Tibial artery (tissue), 4 donors: ENCODE measurements around the gene USP32.
"Not testable (repeated sequence)": the region's sequence is repeated elsewhere in the genome, so short reads cannot be mapped to it uniquely, and the experiment has no call there.

Source experiments
- DNase-seq, 2 donors: peaks; one replicate each; pipeline ENCODE4 v3.0.0-alpha.2; 2019
- H3K27ac ChIP-seq, 2 donors: fragments of 200-600 bp; sonication (generic) in 1 of 2; 1 replicate in 1 of 2; 2 replicates in 1 of 2; pipeline ENCODE4 v1.5.1; 2018 to 2019; ENCODE audit warnings: mild to moderate bottlenecking in 1 of 2
- H3K27me3 ChIP-seq, 2 donors: fragments of 200-600 bp; sonication (generic) in 1 of 2; one replicate each; pipeline versions ENCODE4 v1.5.1 to v1.6.0; 2016 to 2019
- H3K36me3 ChIP-seq, 3 donors: fragments of 200-600 bp; sonication (generic) in 2 of 3; one replicate each; pipeline ENCODE4 v1.5.1; 2016 to 2019; ENCODE audit warnings: mild to moderate bottlenecking in 2 of 3
- H3K4me1 ChIP-seq, 4 donors: fragments of 200-600 bp; sonication (generic) in 2 of 4; 1 replicate in 3 of 4; 2 replicates in 1 of 4; pipeline ENCODE4 v1.5.1; 2016 to 2019
- H3K4me3 ChIP-seq, 2 donors: fragments of 200-600 bp; sonication (generic) in 1 of 2; 1 replicate in 1 of 2; 2 replicates in 1 of 2; pipeline ENCODE4 v1.5.1; 2018 to 2019; ENCODE audit warnings: mild to moderate bottlenecking in 2 of 2
- H3K9me3 ChIP-seq, 3 donors: fragments of 200-600 bp; sonication (generic) in 1 of 3; one replicate each; pipeline ENCODE4 v1.5.1; 2016 to 2019
- CTCF ChIP-seq, 2 experiments: fragments of 200-600 bp in 1 of 2; fragments of 450-650 bp in 1 of 2; IDR thresholded peaks; one replicate each; pipeline ENCODE4 v1.5.1; 2017 to 2019; ENCODE audit warnings: antibody characterized with exemption in 2 of 2, mild to moderate bottlenecking in 1 of 2, moderate library complexity in 1 of 2
- intact Hi-C: fragments of 100-400 bp; cut with DNase I; formaldehyde crosslinking; loops from one replicate; pipeline ENCODE4 v1.15.0; 2023; ENCODE audit warnings: low total_unique reads

The USP32 gene

GRCh38 chr17:60388742-60389141, 3.2 kb downstream of the USP32 start:
- Histone ChIP-seq H3K4me3 (no peak overlapping the region), H3K27me3 (no peaks in the 10 kb centered on the region), H3K4me1 (peaks cover 0 to 61% (median 15%) of the 10 kb centered on the region in 4 donors), H3K36me3 (no peaks in the 10 kb centered on the region), H3K27ac (no peak overlapping the region), H3K9me3 (no peaks in the 10 kb centered on the region)
- DNase-seq = no peak
- intact Hi-C loops = no loop called here
- TF ChIP-seq CTCF (IDR thresholded peaks at IDR 0.05) = no peak

- intact Hi-C loops = no loop called here
- H3K27me3 ChIP-seq = no peaks in the 10 kb centered on the region
- no peak overlapping the region for H3K4me3 ChIP-seq
- peaks cover 0 to 58% (median 15%) of the 10 kb centered on the region in 4 donors for H3K4me1 ChIP-seq
- H3K36me3 ChIP-seq = no peaks in the 10 kb centered on the region
- no peak for DNase-seq
- H3K27ac ChIP-seq = no peak overlapping the region
- H3K9me3 ChIP-seq = no peaks in the 10 kb centered on the region
- no peak for TF ChIP-seq CTCF (IDR thresholded peaks at IDR 0.05)
These were observed 4.3 kb downstream of the USP32 start for GRCh38 chr17:60387666-60388065.

- no peak for TF ChIP-seq CTCF (IDR thresholded peaks at IDR 0.05)
These were observed 5.5 kb downstream of the USP32 start for GRCh38 chr17:60386147-60387058.

GRCh38 chr17:60384921-60385320, 7.0 kb downstream of the USP32 start:
- intact Hi-C loops, H3K4me3 ChIP-seq, H3K36me3 ChIP-seq, H3K27ac ChIP-seq, H3K9me3 ChIP-seq, H3K27me3 ChIP-seq, DNase-seq: not testable (repeated sequence)
- H3K4me1 ChIP-seq = peaks cover 0 to 54% (median 8%) of the 10 kb centered on the region in 4 donors

More at GRCh38 chr17:60386147-60387058, 5.5 kb downstream of the USP32 start:
- H3K36me3 ChIP-seq = no peaks in the 10 kb centered on the region
- H3K4me3 ChIP-seq = no peak overlapping the region
- no peaks in the 10 kb centered on the region for H3K9me3 ChIP-seq
- H3K27ac ChIP-seq = no peak overlapping the region
- no peaks in the 10 kb centered on the region for H3K27me3 ChIP-seq
- intact Hi-C loops = no loop called here
- DNase-seq = no peak
- peaks cover 0 to 65% (median 15%) of the 10 kb centered on the region in 4 donors for H3K4me1 ChIP-seq

GRCh38 chr17:60383379-60383778, 8.6 kb downstream of the USP32 start:
- TF ChIP-seq CTCF (IDR thresholded peaks at IDR 0.05) = no peak
- Histone ChIP-seq H3K4me3 (no peak overlapping the region), H3K27me3 (no peaks in the 10 kb centered on the region), H3K9me3 (no peaks in the 10 kb centered on the region), H3K27ac (no peak overlapping the region), H3K4me1 (peaks cover 0 to 38% (median 0%) of the 10 kb centered on the region in 4 donors), H3K36me3 (no peaks in the 10 kb centered on the region)
- DNase-seq = no peak
- intact Hi-C loops = no loop called here

- H3K27ac ChIP-seq = no peak overlapping the region
- H3K9me3 ChIP-seq = no peaks in the 10 kb centered on the region
- no peaks in the 10 kb centered on the region for H3K27me3 ChIP-seq
- DNase-seq = no peak
- no peaks in the 10 kb centered on the region for H3K36me3 ChIP-seq
- peaks cover 0 to 26% (median 0%) of the 10 kb centered on the region in 4 donors for H3K4me1 ChIP-seq
- H3K4me3 ChIP-seq = no peak overlapping the region
- no peak for TF ChIP-seq CTCF (IDR thresholded peaks at IDR 0.05)
- intact Hi-C loops = no loop called here
These were observed 10.0 kb downstream of the USP32 start for GRCh38 chr17:60381958-60382357.

GRCh38 chr17:60379461-60379860, 12.5 kb downstream of the USP32 start:
- H3K36me3 ChIP-seq, H3K27me3 ChIP-seq, H3K9me3 ChIP-seq, intact Hi-C loops, H3K4me3 ChIP-seq, H3K27ac ChIP-seq, DNase-seq: not testable (repeated sequence)
- peaks cover 0 to 10% (median 0%) of the 10 kb centered on the region in 4 donors for H3K4me1 ChIP-seq

GRCh38 chr17:60378187-60378586, 13.7 kb downstream of the USP32 start:
- H3K4me3 ChIP-seq, H3K27ac ChIP-seq, H3K27me3 ChIP-seq, DNase-seq, H3K36me3 ChIP-seq, intact Hi-C loops, H3K9me3 ChIP-seq: not testable (repeated sequence)
- H3K4me1 ChIP-seq = peaks cover 0 to 10% (median 0%) of the 10 kb centered on the region in 4 donors
